ENCODE results near the gene EIF3I.

DNA sequence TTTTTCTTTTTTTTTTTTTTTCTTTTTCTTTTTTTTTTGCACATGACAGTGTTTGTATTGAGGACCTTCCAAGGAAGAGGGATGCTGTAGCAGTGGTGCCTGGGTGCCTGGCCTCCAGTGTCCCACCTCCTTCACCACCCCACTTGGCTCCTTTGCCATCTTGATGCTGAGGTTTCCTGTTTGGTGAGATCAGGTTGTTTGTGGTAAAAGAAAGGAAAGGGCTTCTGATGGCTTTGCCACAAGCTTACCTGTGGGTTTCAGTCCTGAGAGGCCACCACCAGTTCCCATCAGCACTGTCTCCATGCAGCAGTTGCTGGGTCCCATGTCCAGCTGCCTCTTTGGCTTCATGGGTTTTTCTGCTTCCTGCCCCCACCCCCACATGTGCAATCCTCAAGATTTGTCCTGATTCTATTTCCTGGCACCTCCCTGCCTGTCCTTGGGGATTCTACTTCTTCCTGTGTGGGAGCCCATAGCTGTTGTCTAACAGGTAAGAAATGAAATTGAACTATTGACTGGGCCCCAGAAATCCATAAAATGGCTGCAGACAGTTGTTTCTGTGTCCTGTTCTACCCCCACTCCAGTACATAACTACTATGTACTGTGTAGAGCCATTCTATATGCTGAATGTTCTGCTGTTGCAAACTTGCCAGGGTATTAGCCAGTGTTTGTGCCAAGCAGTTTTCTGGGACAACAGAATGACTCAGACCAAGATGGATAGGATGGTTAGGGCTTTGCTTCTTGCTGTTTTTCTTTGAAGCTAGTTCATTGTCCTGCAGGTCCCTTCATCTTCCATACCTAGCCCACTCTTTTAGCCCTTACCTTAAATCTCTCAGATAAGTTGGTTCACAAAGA is 26.0 kb upstream of the EIF3I start:
- TF ChIP-seq, protein P1, sequence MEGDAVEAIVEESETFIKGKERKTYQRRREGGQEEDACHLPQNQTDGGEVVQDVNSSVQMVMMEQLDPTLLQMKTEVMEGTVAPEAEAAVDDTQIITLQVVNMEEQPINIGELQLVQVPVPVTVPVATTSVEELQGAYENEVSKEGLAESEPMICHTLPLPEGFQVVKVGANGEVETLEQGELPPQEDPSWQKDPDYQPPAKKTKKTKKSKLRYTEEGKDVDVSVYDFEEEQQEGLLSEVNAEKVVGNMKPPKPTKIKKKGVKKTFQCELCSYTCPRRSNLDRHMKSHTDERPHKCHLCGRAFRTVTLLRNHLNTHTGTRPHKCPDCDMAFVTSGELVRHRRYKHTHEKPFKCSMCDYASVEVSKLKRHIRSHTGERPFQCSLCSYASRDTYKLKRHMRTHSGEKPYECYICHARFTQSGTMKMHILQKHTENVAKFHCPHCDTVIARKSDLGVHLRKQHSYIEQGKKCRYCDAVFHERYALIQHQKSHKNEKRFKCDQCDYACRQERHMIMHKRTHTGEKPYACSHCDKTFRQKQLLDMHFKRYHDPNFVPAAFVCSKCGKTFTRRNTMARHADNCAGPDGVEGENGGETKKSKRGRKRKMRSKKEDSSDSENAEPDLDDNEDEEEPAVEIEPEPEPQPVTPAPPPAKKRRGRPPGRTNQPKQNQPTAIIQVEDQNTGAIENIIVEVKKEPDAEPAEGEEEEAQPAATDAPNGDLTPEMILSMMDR (conservative IDR thresholded peaks at IDR 0.05 in 1 of 2, IDR thresholded peaks at IDR 0.05 in 1 of 2; ENCODE audit: low read depth in 1 of 2, low read length in 2 of 2) = no peak
- no peak for TF ChIP-seq EZH2 (IDR thresholded peaks at IDR 0.05; ENCODE audit: low read length, missing control alignments)
